Measurements from ENCODE around the gene TEDC2. TPM values are rescaled to one million over a fixed set of nuclear protein-coding genes. Genes with fewer than 3 reads are reported as not detected.
A peak's percentile ranks its signal among the peaks of the same experiment; 100 is the strongest.
"Not testable (repeated sequence)": the region's sequence is repeated elsewhere in the genome, so short reads cannot be mapped to it uniquely, and the experiment has no call there.

TEDC2 gene
- total RNA-seq, 1 donor from 2014 or later, result 8.4 TPM

- DNase-seq, result no peak
These were observed 22.7 kb upstream of the TEDC2 start for GRCh38 chr16:2437032-2437790.

GRCh38 chr16:2438121-2438520 is 21.8 kb upstream of the TEDC2 start:
- DNase-seq, result no peak

GRCh38 chr16:2439598-2439997 is 20.3 kb upstream of the TEDC2 start:
- no peak for DNase-seq

GRCh38 chr16:2441143-2441804 is 18.6 kb upstream of the TEDC2 start:
- not testable (repeated sequence) for DNase-seq

GRCh38 chr16:2443555-2443954 is 16.4 kb upstream of the TEDC2 start:
- no peak for DNase-seq

- DNase-seq, result no peak
These were observed 11.9 kb upstream of the TEDC2 start for GRCh38 chr16:2447920-2448583.

- DNase-seq, result no peak
These were observed 10.8 kb upstream of the TEDC2 start for GRCh38 chr16:2449118-2449517.

- DNase-seq, result peak; percentile 44
These were observed 9.4 kb upstream of the TEDC2 start for GRCh38 chr16:2450535-2450934.

GRCh38 chr16:2450975-2451381 is 8.9 kb upstream of the TEDC2 start:
- DNase-seq, result no peak

- no peak for DNase-seq
These were observed 8.0 kb upstream of the TEDC2 start for GRCh38 chr16:2451851-2452320.

- DNase-seq, result no peak
These were observed 7.3 kb upstream of the TEDC2 start for GRCh38 chr16:2452650-2453049.

- DNase-seq, result no peak
These were observed 4.6 kb upstream of the TEDC2 start for GRCh38 chr16:2455081-2455845.

- DNase-seq, result no peak
These were observed 3.3 kb upstream of the TEDC2 start for GRCh38 chr16:2456551-2457153.

- DNase-seq, result no peak
These were observed 2.6 kb upstream of the TEDC2 start for GRCh38 chr16:2457267-2457666.

GRCh38 chr16:2457946-2458345 is 2.0 kb upstream of the TEDC2 start:
- DNase-seq, result no peak

GRCh38 chr16:2458887-2459646 is 842 bp upstream of the TEDC2 start:
- no peak for DNase-seq

GRCh38 chr16:2460391-2460713 is 443 bp downstream of the TEDC2 start:
- no peak for DNase-seq

- DNase-seq, result no peak
These were observed 1.0 kb downstream of the TEDC2 start for GRCh38 chr16:2460916-2461315.

- no peak for DNase-seq
These were observed 2.3 kb downstream of the TEDC2 start for GRCh38 chr16:2462031-2462866.

GRCh38 chr16:2464333-2464732 is 4.4 kb downstream of the TEDC2 start:
- no peak for DNase-seq
